ENCODE measurements around the gene WNT6.
A peak's percentile ranks its signal among the peaks of the same experiment; 100 is the strongest.

Gene WNT6

GRCh38 chr2:218858671-218859555, 692 bp upstream of the WNT6 start:
- DNase-seq: no peak

DNA sequence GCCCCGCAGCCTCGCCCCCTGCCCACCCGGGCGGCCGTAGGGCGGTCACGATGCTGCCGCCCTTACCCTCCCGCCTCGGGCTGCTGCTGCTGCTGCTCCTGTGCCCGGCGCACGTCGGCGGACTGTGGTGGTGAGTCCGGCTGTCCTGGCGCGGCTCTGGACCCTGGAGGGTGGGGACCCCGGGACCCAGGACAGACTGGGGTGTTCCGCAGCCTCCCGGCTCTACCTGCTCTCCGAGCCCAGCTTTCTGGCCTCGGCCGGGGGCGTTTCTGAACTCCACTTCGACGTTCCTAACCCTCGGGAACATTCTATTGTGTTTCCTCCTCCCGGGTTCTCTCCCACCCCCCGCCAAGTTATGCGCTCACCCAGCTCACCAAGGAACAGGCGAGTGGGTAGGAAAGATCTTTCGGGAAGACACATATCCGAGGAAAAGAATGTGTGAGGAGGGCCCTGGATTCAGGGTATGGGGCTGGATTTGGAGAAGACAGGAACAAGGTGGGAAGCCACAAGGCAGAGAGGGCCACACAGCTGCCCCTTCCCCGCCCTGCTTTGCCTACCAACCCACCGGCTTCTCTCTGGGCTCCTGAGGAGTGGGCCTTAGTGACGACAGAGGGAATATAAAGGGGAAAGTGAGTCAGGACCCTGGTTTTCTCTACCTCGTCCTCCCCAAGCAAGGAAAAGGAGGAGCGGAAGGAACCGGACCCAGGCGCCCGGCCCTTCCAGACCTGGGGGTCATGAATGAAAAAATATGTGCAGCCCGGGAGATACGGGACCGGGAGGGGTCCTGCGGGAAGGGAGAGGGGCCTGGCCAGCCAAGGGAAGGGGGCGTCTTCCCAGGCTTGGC, 605 bp downstream of the WNT6 start:
- DNase-seq: no peak

GRCh38 chr2:218860950-218861381, 1.4 kb downstream of the WNT6 start:
- no peak for DNase-seq

DNA sequence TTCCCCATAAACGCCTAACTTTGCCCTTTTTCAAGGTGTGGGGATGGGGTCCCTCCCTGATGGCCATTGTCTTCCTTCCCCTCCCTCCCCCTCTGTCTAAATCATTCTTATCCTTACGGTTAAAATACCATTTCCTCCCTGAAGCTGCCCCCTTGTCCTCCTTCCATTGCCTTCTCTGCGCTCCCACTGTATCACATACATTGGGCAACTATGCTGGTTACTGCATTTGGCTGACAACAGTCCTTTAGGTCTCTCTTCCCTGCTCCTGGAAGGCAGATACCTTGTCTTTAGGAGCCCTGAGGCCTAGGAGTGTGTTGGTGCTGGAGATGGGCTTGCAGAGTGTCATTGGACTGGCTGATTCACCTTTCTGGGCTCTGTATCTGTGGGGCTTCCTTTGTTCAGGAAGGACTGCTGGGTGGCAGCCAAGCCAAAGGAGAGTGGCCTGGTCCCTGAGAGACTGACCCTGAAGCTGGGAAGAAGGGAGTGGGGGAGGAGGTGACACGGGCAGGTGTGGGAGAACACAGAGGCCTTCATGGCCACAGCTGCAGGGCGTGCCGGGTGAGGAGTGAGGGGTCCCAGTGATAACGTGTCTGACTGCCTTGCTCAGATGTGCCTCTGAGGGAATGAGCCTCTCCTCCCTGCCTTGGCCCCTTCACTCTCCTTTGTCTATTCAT, 2.2 kb downstream of the WNT6 start:
- DNase-seq: no peak

DNA sequence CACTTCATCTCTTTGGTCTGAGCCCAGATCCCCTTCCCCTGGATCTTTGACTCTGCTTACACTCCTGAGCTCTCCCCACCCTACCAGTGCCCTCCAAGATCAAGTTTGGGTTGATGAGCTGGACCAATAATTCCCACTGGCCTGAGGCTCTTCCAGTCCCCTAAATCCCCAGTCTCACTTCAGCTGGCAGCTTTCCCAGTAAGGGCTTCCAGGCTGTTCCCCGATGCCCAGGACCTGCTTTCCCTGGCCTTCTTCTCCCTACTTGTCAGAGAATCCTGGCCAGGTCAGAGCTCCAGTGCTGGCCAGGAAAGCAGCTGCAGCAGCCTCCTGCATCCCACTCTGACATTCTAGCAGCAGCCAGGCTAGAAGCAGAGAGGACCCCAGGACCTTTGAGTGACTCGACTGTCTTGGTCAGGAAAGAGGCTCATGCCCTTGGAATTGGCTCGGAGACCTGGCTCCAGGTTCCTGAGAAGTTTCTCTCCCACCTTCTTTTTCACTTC, 3.5 kb downstream of the WNT6 start:
- DNase-seq: no peak

DNA sequence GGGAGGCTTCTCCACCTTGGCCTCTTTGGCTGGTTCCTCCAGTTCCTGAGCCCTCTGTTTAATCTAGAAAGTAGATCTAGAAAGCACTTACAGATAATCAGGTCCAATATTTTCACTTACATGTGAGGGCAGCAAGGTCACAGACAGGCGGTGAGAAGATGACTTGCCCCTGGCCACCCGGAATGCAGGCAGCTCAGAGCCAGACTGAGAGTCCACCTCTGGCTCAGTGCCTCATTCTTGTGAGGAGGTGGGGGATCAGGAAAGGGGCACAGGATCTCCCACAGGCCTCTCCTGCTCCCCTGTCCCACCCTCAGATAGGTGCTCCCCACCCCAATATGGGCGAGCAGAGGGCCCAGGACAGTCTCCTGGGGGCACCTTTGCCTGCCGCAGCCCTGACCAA, 5.8 kb downstream of the WNT6 start:
- DNase-seq: no peak

GRCh38 chr2:218865999-218866398, 6.4 kb downstream of the WNT6 start:
- DNase-seq: no peak

DNA sequence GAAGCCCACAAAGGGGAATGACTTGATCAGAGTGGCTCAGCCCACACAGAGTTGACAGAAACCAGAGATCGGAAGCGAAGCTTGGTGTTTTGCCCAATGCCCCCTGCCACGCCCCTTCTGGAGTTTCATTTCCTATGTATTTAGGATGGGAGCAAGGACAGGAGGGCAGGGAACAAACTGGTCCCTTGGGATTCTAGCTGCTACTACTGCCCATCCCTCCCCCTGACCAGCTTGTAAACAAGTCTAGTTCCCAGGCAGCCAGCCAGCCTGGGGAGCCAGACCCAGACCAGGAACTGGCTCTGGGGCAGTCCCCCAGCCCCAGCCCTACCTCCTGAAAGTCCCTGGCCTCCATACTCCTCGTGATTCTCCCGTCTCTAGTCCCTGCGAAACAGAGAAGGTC, 8.3 kb downstream of the WNT6 start:
- no peak for DNase-seq

DNA sequence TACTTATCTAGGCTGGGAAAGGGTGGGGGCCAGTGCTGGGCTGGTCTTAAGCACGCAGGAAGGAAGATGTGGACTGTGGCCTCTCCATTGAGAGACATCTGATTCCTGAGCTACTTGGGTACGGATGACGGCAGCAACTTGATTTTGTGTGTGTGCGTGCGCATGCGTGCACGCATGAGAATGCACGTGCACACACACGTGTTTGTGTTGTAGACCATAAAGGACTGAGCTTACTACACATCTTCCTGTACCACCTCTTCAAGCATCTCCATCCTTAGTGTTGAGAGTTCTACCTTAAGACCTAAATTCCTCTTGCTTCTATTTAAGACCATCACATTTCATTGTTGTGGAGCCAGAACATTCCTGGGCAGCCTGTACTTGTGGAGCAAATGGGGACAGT, 9.5 kb downstream of the WNT6 start:
- no peak for DNase-seq

- no peak for DNase-seq
These were observed 11.4 kb downstream of the WNT6 start for GRCh38 chr2:218870984-218871344.

DNA sequence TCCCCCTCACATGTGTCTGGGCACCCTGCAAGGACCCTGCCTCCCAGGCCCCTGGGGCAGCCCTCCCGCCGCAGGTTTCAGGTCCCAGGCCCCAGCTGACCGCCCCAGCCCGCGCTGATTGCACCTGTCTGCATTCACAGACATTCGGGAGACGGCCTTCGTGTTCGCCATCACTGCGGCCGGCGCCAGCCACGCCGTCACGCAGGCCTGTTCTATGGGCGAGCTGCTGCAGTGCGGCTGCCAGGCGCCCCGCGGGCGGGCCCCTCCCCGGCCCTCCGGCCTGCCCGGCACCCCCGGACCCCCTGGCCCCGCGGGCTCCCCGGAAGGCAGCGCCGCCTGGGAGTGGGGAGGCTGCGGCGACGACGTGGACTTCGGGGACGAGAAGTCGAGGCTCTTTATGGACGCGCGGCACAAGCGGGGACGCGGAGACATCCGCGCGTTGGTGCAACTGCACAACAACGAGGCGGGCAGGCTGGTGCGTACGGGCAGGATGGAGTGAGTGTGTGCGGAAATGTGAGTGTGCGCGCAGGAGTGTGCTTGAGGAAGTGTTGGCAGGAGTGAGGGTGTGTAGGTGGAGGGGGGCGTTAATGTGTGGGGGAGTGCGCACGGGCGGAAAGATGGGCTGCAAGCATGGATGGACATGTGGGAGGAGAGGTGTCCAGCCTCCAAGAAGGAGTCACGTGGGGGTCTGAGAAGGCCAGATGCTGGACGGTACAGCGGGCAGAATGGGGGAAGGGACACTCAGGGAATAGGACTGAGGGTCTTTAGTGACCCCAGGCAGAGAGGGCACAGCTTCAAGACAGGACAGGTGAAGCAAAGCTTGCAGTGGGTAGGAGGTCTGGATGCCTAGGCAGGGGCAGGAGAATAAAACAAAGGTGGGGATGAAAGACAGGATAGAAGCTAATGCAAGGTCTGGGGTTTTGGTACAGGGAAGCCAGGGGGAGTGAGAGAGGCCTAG, 12.0 kb downstream of the WNT6 start:
- DNase-seq: peak in 1 of 4 experiments; percentile 16

- DNase-seq: no peak
These were observed 13.2 kb downstream of the WNT6 start for GRCh38 chr2:218872645-218873358.

GRCh38 chr2:218873359-218874194, 14.0 kb downstream of the WNT6 start:
- no peak for DNase-seq

GRCh38 chr2:218875692-218876246, 16.2 kb downstream of the WNT6 start:
- no peak for DNase-seq

DNA sequence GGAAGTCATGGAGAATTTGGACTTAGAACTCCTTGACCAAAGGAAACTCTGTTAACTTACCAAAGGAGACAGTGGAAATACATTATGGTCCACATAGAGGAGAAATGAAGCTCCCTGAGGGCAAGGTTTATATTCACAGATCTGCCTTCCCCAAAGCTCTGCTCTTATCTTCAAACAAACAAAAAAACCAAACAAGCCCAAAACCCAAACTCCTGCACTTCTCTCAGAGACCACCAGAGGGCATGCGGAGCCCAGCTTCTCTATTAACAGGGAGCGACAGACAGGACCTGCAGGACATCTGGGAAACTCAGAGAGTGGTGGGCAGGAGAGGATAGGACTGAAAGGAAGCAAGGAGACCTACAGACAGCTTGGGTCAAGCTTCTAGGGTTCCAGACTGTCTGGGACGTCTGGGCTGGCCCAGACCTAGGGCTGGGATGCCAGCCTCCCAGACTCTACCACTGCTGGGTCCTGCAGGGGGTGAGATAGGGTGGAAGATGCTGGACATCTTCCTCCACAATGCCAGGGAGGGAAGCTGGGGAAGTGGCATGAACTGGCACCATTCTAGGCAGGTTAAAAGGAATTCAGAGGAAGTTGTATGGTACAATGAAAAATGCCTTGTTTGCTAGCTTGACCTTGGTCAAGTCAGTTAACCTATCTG, 17.1 kb downstream of the WNT6 start:
- DNase-seq: peak in 3 of 4 experiments; percentile 36 to 59 (median 52)

DNA sequence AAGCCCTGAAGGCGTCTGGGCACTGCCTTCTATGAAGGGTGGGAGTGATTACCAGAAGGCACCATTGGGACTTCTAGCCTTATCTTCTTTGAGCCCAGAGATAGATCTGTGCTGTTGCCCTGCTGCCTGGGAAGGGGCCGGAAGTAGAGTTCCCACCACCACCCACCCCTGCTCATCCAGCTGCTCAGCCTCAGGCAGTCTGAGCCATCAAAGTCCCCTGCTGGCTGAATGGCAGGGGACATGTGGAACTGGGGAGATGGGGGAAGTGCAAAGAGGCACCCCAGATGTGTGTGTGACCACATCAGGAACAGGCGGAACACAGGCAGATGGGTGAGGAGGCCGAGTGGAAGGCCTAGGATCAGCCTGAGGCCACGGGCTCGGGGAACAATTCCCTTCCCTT, 17.7 kb downstream of the WNT6 start:
- DNase-seq: no peak

DNA sequence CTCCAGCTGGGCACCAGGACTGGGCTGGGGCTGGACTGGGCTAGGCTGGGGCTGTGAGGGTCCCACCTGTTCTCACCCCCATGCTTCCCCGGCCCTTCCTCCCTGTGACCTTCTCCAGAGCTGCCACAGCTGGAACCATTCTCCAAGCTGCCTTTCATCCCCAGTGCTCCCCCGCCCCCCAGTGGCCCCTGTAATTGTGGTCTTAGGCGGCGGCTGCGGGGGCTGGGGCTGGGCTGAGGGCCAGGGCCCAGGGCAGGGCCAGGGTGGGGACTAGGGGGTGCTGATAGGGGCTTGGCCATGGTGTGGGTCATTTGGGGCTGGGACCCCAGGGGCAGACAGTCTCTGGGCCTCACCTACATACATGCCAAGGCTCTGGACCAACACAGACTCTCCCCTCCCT, 18.3 kb downstream of the WNT6 start:
- no peak for DNase-seq

DNA sequence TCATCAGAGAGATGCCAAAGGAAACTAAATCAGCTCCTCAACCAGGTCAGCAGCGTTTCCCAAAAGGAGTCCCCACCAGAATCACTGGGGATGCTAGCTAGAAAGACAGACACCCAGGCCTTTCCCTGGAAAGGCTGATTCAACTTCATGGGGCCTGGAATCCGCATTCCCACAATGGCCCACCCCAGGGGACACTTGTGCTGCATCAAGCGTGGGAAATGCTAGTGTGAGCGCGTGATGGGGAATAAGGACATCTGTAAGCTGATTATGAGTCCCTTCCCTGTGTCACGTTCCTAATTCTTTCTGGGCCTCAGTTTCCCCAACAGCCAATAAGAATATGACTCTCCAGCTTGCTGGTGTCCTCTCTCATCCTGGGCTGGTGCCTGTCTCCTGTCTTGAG, 18.9 kb downstream of the WNT6 start:
- no peak for DNase-seq
